Stimulated activated memory B cell treated with anti-CD40 and anti-IgM and Interleukin-4, amounts not matched to agents 10 μg/mL and 1 μg/mL and 100 μg/mL, for 72 hours (primary cell): ENCODE data around the gene MAP6D1.

Experiments used
- ATAC-seq: fragments of 150-1000 bp; cut with Tn5 transposase; 2 replicates; pipeline ENCODE4 v1.10.0; 2021
- H3K27ac Mint-ChIP-seq: one replicate; pipeline ENCODE4 v1.8.0; 2022; ENCODE audit warnings: mild to moderate bottlenecking, mixed read lengths
- H3K27me3 Mint-ChIP-seq: one replicate; pipeline ENCODE4 v1.8.0; 2022; ENCODE audit warnings: mixed read lengths
- H3K36me3 Mint-ChIP-seq: one replicate; pipeline ENCODE4 v1.8.0; 2022; ENCODE audit warnings: mixed read lengths
- H3K4me1 Mint-ChIP-seq: one replicate; pipeline ENCODE4 v1.8.0; 2022; ENCODE audit warnings: mixed read lengths
- H3K4me3 Mint-ChIP-seq: one replicate; pipeline ENCODE4 v1.8.0; 2022; ENCODE audit warnings: mild to moderate bottlenecking, moderate library complexity, mixed read lengths
- H3K9me3 Mint-ChIP-seq: one replicate; pipeline ENCODE4 v1.8.0; 2022; ENCODE audit warnings: mixed read lengths

MAP6D1 gene

GRCh38 chr3:183825456-183826161 is at the start of gene MAP6D1:
Gene MAP6D1, minus strand, starts transcription at chr3:183825577. Its CDS starts 30 bp downstream, at chr3:183825547.
- H3K9me3 Mint-ChIP-seq = no peaks in the 10 kb centered on the region
- ATAC-seq = peak; percentile 79
- no peaks in the 10 kb centered on the region for H3K27me3 Mint-ChIP-seq
- peaks cover 16% of the 10 kb centered on the region for H3K4me1 Mint-ChIP-seq
- peak within 1 kb of the TSS; percentile 71 for H3K4me3 Mint-ChIP-seq
- peaks cover 32% of the 10 kb centered on the region for H3K36me3 Mint-ChIP-seq
- H3K27ac Mint-ChIP-seq = peak within 1 kb of the TSS; percentile 14

- H3K4me3 Mint-ChIP-seq = no peak overlapping the region
- no peak overlapping the region for H3K27ac Mint-ChIP-seq
- H3K4me1 Mint-ChIP-seq = peaks cover 41% of the 10 kb centered on the region
- H3K9me3 Mint-ChIP-seq = no peaks in the 10 kb centered on the region
- H3K27me3 Mint-ChIP-seq = no peaks in the 10 kb centered on the region
- no peak for ATAC-seq
- H3K36me3 Mint-ChIP-seq = peaks cover 20% of the 10 kb centered on the region
Measured at GRCh38 chr3:183873914-183874313, 48.5 kb upstream of the MAP6D1 start.

GRCh38 chr3:183871541-183871940 is 46.2 kb upstream of the MAP6D1 start:
- H3K27ac Mint-ChIP-seq = no peak overlapping the region

GRCh38 chr3:183870563-183870962 is 45.2 kb upstream of the MAP6D1 start:
- no peak overlapping the region for H3K27ac Mint-ChIP-seq
- H3K9me3 Mint-ChIP-seq = no peaks in the 10 kb centered on the region
- H3K27me3 Mint-ChIP-seq = no peaks in the 10 kb centered on the region
- peaks cover 30% of the 10 kb centered on the region for H3K4me1 Mint-ChIP-seq
- no peak for ATAC-seq
- H3K4me3 Mint-ChIP-seq = no peak overlapping the region
- peaks cover 26% of the 10 kb centered on the region for H3K36me3 Mint-ChIP-seq

More at GRCh38 chr3:183871541-183871940, 46.2 kb upstream of the MAP6D1 start:
- Mint-ChIP-seq H3K4me1 (peaks cover 30% of the 10 kb centered on the region), H3K4me3 (no peak overlapping the region), H3K36me3 (peaks cover 23% of the 10 kb centered on the region), H3K27me3 (no peaks in the 10 kb centered on the region), H3K9me3 (no peaks in the 10 kb centered on the region)
- no peak for ATAC-seq

GRCh38 chr3:183868796-183869195 is 43.4 kb upstream of the MAP6D1 start:
- no peak overlapping the region for H3K4me3 Mint-ChIP-seq
- H3K4me1 Mint-ChIP-seq = peaks cover 25% of the 10 kb centered on the region
- peaks cover 32% of the 10 kb centered on the region for H3K36me3 Mint-ChIP-seq
- no peak for ATAC-seq
- no peaks in the 10 kb centered on the region for H3K27me3 Mint-ChIP-seq
- H3K9me3 Mint-ChIP-seq = no peaks in the 10 kb centered on the region
- H3K27ac Mint-ChIP-seq = peak overlapping the region; percentile 11

GRCh38 chr3:183862610-183863009 is 37.2 kb upstream of the MAP6D1 start:
- Mint-ChIP-seq H3K9me3 (no peaks in the 10 kb centered on the region), H3K27me3 (no peaks in the 10 kb centered on the region), H3K27ac (no peak overlapping the region), H3K4me3 (no peak overlapping the region), H3K36me3 (peaks cover 53% of the 10 kb centered on the region), H3K4me1 (no peaks in the 10 kb centered on the region)
- no peak for ATAC-seq

GRCh38 chr3:183857863-183858262 is 32.5 kb upstream of the MAP6D1 start:
- ATAC-seq = no peak
- Mint-ChIP-seq H3K36me3 (peaks cover 76% of the 10 kb centered on the region), H3K9me3 (no peaks in the 10 kb centered on the region), H3K27me3 (no peaks in the 10 kb centered on the region), H3K27ac (no peak overlapping the region), H3K4me3 (no peak overlapping the region), H3K4me1 (no peaks in the 10 kb centered on the region)

GRCh38 chr3:183854318-183855035 is 29.1 kb upstream of the MAP6D1 start:
- H3K9me3 Mint-ChIP-seq = no peaks in the 10 kb centered on the region
- no peak overlapping the region for H3K27ac Mint-ChIP-seq
- H3K4me3 Mint-ChIP-seq = no peak overlapping the region
- H3K36me3 Mint-ChIP-seq = peaks cover 76% of the 10 kb centered on the region
- no peaks in the 10 kb centered on the region for H3K27me3 Mint-ChIP-seq
- no peaks in the 10 kb centered on the region for H3K4me1 Mint-ChIP-seq
- no peak for ATAC-seq

GRCh38 chr3:183845608-183846288 is 20.4 kb upstream of the MAP6D1 start:
- Mint-ChIP-seq H3K27me3 (no peaks in the 10 kb centered on the region), H3K36me3 (peaks cover 40% of the 10 kb centered on the region), H3K27ac (peak overlapping the region; percentile 53), H3K9me3 (no peaks in the 10 kb centered on the region), H3K4me1 (no peaks in the 10 kb centered on the region), H3K4me3 (no peak overlapping the region)
- ATAC-seq = no peak

- peaks cover 35% of the 10 kb centered on the region for H3K36me3 Mint-ChIP-seq
- H3K9me3 Mint-ChIP-seq = no peaks in the 10 kb centered on the region
- no peaks in the 10 kb centered on the region for H3K4me1 Mint-ChIP-seq
- H3K27me3 Mint-ChIP-seq = no peaks in the 10 kb centered on the region
- ATAC-seq = no peak
- H3K4me3 Mint-ChIP-seq = no peak overlapping the region
- peak overlapping the region; percentile 53 for H3K27ac Mint-ChIP-seq
Measured at GRCh38 chr3:183845090-183845489, 19.7 kb upstream of the MAP6D1 start.

GRCh38 chr3:183844606-183845005 is 19.2 kb upstream of the MAP6D1 start:
- no peak overlapping the region for H3K4me3 Mint-ChIP-seq
- no peaks in the 10 kb centered on the region for H3K9me3 Mint-ChIP-seq
- peaks cover 37% of the 10 kb centered on the region for H3K36me3 Mint-ChIP-seq
- no peaks in the 10 kb centered on the region for H3K27me3 Mint-ChIP-seq
- peak overlapping the region; percentile 53 for H3K27ac Mint-ChIP-seq
- no peak for ATAC-seq
- no peaks in the 10 kb centered on the region for H3K4me1 Mint-ChIP-seq

GRCh38 chr3:183839751-183840150 is 14.4 kb upstream of the MAP6D1 start:
- no peak for ATAC-seq
- Mint-ChIP-seq H3K27ac (no peak overlapping the region), H3K9me3 (no peaks in the 10 kb centered on the region), H3K4me1 (no peaks in the 10 kb centered on the region), H3K4me3 (no peak overlapping the region), H3K36me3 (peaks cover 28% of the 10 kb centered on the region), H3K27me3 (no peaks in the 10 kb centered on the region)

- H3K27ac Mint-ChIP-seq = no peak overlapping the region
Measured at GRCh38 chr3:183837894-183838293, 12.5 kb upstream of the MAP6D1 start.

GRCh38 chr3:183837390-183837789 is 12.0 kb upstream of the MAP6D1 start:
- no peaks in the 10 kb centered on the region for H3K4me1 Mint-ChIP-seq
- H3K36me3 Mint-ChIP-seq = peaks cover 41% of the 10 kb centered on the region

More at GRCh38 chr3:183837894-183838293, 12.5 kb upstream of the MAP6D1 start:
- H3K27me3 Mint-ChIP-seq = no peaks in the 10 kb centered on the region
- no peak for ATAC-seq
- no peaks in the 10 kb centered on the region for H3K9me3 Mint-ChIP-seq
- no peak overlapping the region for H3K4me3 Mint-ChIP-seq
- peaks cover 38% of the 10 kb centered on the region for H3K36me3 Mint-ChIP-seq
- no peaks in the 10 kb centered on the region for H3K4me1 Mint-ChIP-seq

GRCh38 chr3:183833516-183833915 is 8.1 kb upstream of the MAP6D1 start:
- Mint-ChIP-seq H3K36me3 (peaks cover 40% of the 10 kb centered on the region), H3K27me3 (no peaks in the 10 kb centered on the region), H3K27ac (no peak overlapping the region), H3K4me3 (no peak overlapping the region), H3K4me1 (no peaks in the 10 kb centered on the region), H3K9me3 (no peaks in the 10 kb centered on the region)
- ATAC-seq = no peak

More at GRCh38 chr3:183837390-183837789, 12.0 kb upstream of the MAP6D1 start:
- ATAC-seq = no peak
- Mint-ChIP-seq H3K27ac (no peak overlapping the region), H3K9me3 (no peaks in the 10 kb centered on the region), H3K4me3 (no peak overlapping the region), H3K27me3 (no peaks in the 10 kb centered on the region)
